Activated CD8-positive, alpha-beta T cell treated with anti-CD3 and anti-CD28 coated beads, Interleukin-2, amount 10 ng/mL, durations not matched to agents 7 days and 5 days (primary cell): Measurements from ENCODE around the gene PRKD2. TPM values are rescaled to one million over a fixed set of nuclear protein-coding genes. Genes with fewer than 3 reads are reported as not detected.
A peak's percentile ranks its signal among the peaks of the same experiment; 100 is the strongest.

ENCODE experiments used
- ATAC-seq: fragments of 150-1000 bp; cut with Tn5 transposase; one replicate; pipeline ENCODE4 v1.10.0; 2021; ENCODE audit warnings: moderate library complexity
- CTCF ChIA-PET: fragments of 350-600 bp; sonication (Branson Sonifier 250); formaldehyde crosslinking; loops from one replicate; lab custom pipeline; 2021; ENCODE audit warnings: antibody characterized with exemption; lab: Charles Lee
- POLR2A ChIA-PET: fragments of 350-600 bp; sonication (Branson Sonifier 250); formaldehyde crosslinking; loops from one replicate; lab custom pipeline; 2021; ENCODE audit warnings: antibody characterized with exemption; lab: Charles Lee
- DNase-seq: peaks from one replicate; pipeline ENCODE4 v3.0.0-alpha.2; 2020
- H3K27ac Mint-ChIP-seq: one replicate; pipeline ENCODE4 v1.8.0; 2021; ENCODE audit warnings: mild to moderate bottlenecking, mixed read lengths
- H3K27me3 Mint-ChIP-seq: one replicate; pipeline ENCODE4 v1.8.0; 2021; ENCODE audit warnings: low read depth, mixed read lengths
- H3K36me3 Mint-ChIP-seq: one replicate; pipeline ENCODE4 v1.8.0; 2021; ENCODE audit warnings: low read depth, mixed read lengths
- H3K4me1 Mint-ChIP-seq: one replicate; pipeline ENCODE4 v1.8.0; 2021; ENCODE audit warnings: low read depth, mixed read lengths
- H3K4me3 Mint-ChIP-seq: one replicate; pipeline ENCODE4 v1.8.0; 2021; ENCODE audit warnings: mild to moderate bottlenecking, mixed read lengths
- H3K9me3 Mint-ChIP-seq: one replicate; pipeline ENCODE4 v1.8.0; 2022; ENCODE audit warnings: mixed read lengths; ENCODE audit not compliant: insufficient read depth
- total RNA-seq, 2 experiments: library from RNA; stranded (reverse); gene quantifications; one replicate each; pipeline ENCODE4 v1.2.3, GENCODE V29; 2021

Gene PRKD2
- total RNA-seq, 2 experiments from 2014 or later: 161 to 166 TPM

GRCh38 chr19:46698395-46699321, 18.3 kb downstream of the PRKD2 start:
- Mint-ChIP-seq H3K4me1 (no peaks in the 10 kb centered on the region), H3K27me3 (no peaks in the 10 kb centered on the region), H3K4me3 (no peak overlapping the region), H3K36me3 (peaks cover 70% of the 10 kb centered on the region), H3K9me3 (no peaks in the 10 kb centered on the region), H3K27ac (no peak overlapping the region)
- POLR2A ChIA-PET: interaction anchor here (1.2 kb wide), 1 partner anchor 92 kb away, joined by 3 read pairs; no protein-coding TSS in a partner anchor
- DNase-seq (no peak), ATAC-seq (no peak)
- CTCF ChIA-PET: interaction anchor here (1.4 kb wide), 1 partner anchor 30 kb away, joined by 7 read pairs; no protein-coding TSS in a partner anchor

DNA sequence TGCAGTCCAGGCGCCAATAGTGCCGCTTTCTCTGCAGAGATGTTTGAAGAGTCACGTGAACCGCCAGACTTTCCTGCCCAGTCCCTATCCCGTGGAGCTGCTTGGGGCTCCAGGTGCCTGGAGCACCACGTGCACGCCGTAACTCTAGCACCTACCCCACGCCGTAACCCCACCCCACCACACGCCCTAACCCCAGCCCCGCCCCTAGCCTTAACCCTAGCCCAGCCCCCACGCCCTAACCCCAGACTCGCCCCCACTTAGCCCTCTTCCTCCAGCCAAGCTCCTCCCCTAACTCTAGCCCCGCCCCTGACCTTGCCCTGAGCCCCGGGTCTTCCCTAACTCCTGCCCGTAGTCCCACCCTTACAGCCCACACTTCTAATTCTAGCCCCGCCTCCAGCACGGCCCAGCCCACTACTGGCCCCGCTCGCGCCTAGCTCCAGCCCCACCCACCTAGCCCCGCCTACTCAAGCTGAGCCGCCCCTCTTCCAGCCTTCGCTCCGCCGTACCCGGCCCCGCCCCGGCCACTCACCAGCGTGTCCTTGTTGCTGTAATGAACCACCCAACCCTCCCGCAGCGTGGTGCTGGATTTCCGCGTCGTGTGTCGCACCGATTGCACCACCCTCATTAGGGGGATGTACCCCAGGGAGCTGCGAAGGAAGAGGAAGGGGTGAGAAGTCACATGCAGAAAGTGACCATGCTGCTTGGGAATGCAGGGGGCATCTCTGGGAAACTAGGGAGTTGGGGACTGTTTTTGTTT, 19.5 kb downstream of the PRKD2 start:
- H3K4me1 Mint-ChIP-seq: no peaks in the 10 kb centered on the region
- peaks cover 78% of the 10 kb centered on the region for H3K36me3 Mint-ChIP-seq
- H3K4me3 Mint-ChIP-seq: no peak overlapping the region
- CTCF ChIA-PET: interaction anchor here (1.2 kb wide), 1 partner anchor 8 kb away, joined by 4 read pairs; no protein-coding TSS in a partner anchor
- no peaks in the 10 kb centered on the region for H3K27me3 Mint-ChIP-seq
- no peak for DNase-seq
- POLR2A ChIA-PET: interaction anchor here (0.6 kb wide), 1 partner anchor 17 kb away, joined by 4 read pairs; no protein-coding TSS in a partner anchor
- ATAC-seq: peak; percentile 44
- H3K27ac Mint-ChIP-seq: no peak overlapping the region
- H3K9me3 Mint-ChIP-seq: no peaks in the 10 kb centered on the region

DNA sequence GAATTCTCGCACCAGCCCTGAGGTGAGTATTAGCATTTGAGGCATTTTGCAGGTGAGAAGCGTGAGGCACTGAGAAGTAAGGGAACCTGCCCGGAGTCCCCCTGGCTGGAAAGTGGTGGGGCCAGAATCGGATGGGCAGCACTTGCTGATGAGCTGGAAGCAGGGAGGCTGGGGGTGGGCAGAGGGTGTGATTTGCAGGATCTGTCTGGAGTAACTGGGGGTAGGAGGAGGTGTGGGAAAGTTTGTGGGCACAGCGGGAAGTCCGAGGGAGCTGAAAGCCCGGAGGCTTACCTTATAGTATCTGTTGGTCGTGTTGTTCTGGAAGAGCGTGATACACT, 20.1 kb downstream of the PRKD2 start:
- ATAC-seq (no peak), DNase-seq (no peak)
- Mint-ChIP-seq H3K36me3 (peaks cover 79% of the 10 kb centered on the region), H3K27me3 (no peaks in the 10 kb centered on the region), H3K9me3 (no peaks in the 10 kb centered on the region), H3K4me3 (no peak overlapping the region), H3K27ac (no peak overlapping the region), H3K4me1 (no peaks in the 10 kb centered on the region)
- ChIA-PET POLR2A (interaction anchor here (0.6 kb wide), 1 partner anchor 17 kb away, joined by 4 read pairs; no protein-coding TSS in a partner anchor), CTCF (interaction anchor here (1.2 kb wide), 1 partner anchor 9 kb away, joined by 4 read pairs; no protein-coding TSS in a partner anchor)

GRCh38 chr19:46696052-46696451, 20.9 kb downstream of the PRKD2 start:
- Mint-ChIP-seq H3K4me3 (no peak overlapping the region), H3K9me3 (no peaks in the 10 kb centered on the region), H3K27me3 (no peaks in the 10 kb centered on the region), H3K27ac (no peak overlapping the region), H3K4me1 (no peaks in the 10 kb centered on the region), H3K36me3 (peaks cover 82% of the 10 kb centered on the region)
- DNase-seq (no peak), ATAC-seq (no peak)
- ChIA-PET CTCF (interaction anchor here (1.2 kb wide), 1 partner anchor 9 kb away, joined by 4 read pairs; no protein-coding TSS in a partner anchor), POLR2A (no interaction called here)

GRCh38 chr19:46693760-46694159, 23.2 kb downstream of the PRKD2 start:
- Mint-ChIP-seq H3K36me3 (peaks cover 85% of the 10 kb centered on the region), H3K4me3 (no peak overlapping the region), H3K4me1 (no peaks in the 10 kb centered on the region), H3K27me3 (no peaks in the 10 kb centered on the region), H3K27ac (no peak overlapping the region), H3K9me3 (no peaks in the 10 kb centered on the region)
- no peak for DNase-seq
- CTCF ChIA-PET: interaction anchor here (1.0 to 1.2 kb wide), 2 partner anchors 11 to 35 kb away, joined by 3 read pairs; no protein-coding TSS in a partner anchor
- ATAC-seq: no peak
- POLR2A ChIA-PET: no interaction called here

- no peaks in the 10 kb centered on the region for H3K4me1 Mint-ChIP-seq
- no peak overlapping the region for H3K4me3 Mint-ChIP-seq
- ChIA-PET CTCF (interaction anchor here (1.0 to 2.4 kb wide), 3 partner anchors 11 to 36 kb away, joined by 3 to 8 read pairs (median 3); no protein-coding TSS in a partner anchor), POLR2A (no interaction called here)
- peaks cover 80% of the 10 kb centered on the region for H3K36me3 Mint-ChIP-seq
- H3K27me3 Mint-ChIP-seq: no peaks in the 10 kb centered on the region
- no peaks in the 10 kb centered on the region for H3K9me3 Mint-ChIP-seq
- peak overlapping the region; percentile 1 for H3K27ac Mint-ChIP-seq
- no peak for ATAC-seq
- no peak for DNase-seq
Measured at GRCh38 chr19:46692918-46693722, 23.8 kb downstream of the PRKD2 start.

GRCh38 chr19:46691948-46692347, 25.0 kb downstream of the PRKD2 start:
- no peaks in the 10 kb centered on the region for H3K27me3 Mint-ChIP-seq
- no peak for DNase-seq
- ChIA-PET CTCF (interaction anchor here (1.5 to 2.4 kb wide), 3 partner anchors 12 to 57 kb away, joined by 5 to 8 read pairs (median 6); no protein-coding TSS in a partner anchor), POLR2A (interaction anchor here (0.5 kb wide), 1 partner anchor 52 kb away, joined by 3 read pairs; no protein-coding TSS in a partner anchor)
- H3K4me1 Mint-ChIP-seq: no peaks in the 10 kb centered on the region
- no peak overlapping the region for H3K27ac Mint-ChIP-seq
- no peak overlapping the region for H3K4me3 Mint-ChIP-seq
- H3K36me3 Mint-ChIP-seq: peaks cover 79% of the 10 kb centered on the region
- H3K9me3 Mint-ChIP-seq: no peaks in the 10 kb centered on the region
- no peak for ATAC-seq

DNA sequence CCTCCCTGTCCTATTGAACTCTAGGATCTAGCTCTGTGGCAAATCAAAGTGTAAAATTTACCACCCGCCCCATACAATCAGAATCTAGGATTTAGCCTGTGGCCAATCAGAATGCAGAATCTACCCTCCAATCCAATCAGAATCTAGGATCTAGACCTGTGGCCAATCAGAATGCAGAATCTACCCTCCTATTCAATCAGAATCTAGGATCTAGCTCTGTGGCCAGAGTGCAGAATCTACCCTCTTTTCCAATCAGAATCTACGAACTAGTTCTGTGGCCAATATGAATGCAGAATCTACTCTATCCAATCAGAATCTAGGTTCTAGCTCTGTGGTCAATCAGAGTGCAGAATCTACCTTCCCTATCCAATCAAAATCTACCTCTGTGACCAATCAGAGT, 25.8 kb downstream of the PRKD2 start:
- POLR2A ChIA-PET: interaction anchor here (0.7 to 1.0 kb wide), 2 partner anchors 22 to 24 kb away, joined by 3 read pairs; no protein-coding TSS in a partner anchor
- DNase-seq (no peak), ATAC-seq (no peak)
- CTCF ChIA-PET: interaction anchor here (0.7 to 2.4 kb wide), 5 partner anchors 13 to 1942 kb away, joined by 3 to 8 read pairs (median 5); no protein-coding TSS in a partner anchor
- Mint-ChIP-seq H3K36me3 (peaks cover 73% of the 10 kb centered on the region), H3K4me3 (no peak overlapping the region), H3K27ac (no peak overlapping the region), H3K27me3 (no peaks in the 10 kb centered on the region), H3K9me3 (no peaks in the 10 kb centered on the region), H3K4me1 (peaks cover under 1% of the 10 kb centered on the region)

- Mint-ChIP-seq H3K9me3 (no peaks in the 10 kb centered on the region), H3K36me3 (peaks cover 70% of the 10 kb centered on the region), H3K27ac (no peak overlapping the region), H3K27me3 (no peaks in the 10 kb centered on the region), H3K4me1 (peaks cover 4% of the 10 kb centered on the region), H3K4me3 (no peak overlapping the region)
- POLR2A ChIA-PET: interaction anchor here (1.1 to 1.8 kb wide), 2 partner anchors 17 to 24 kb away, joined by 5 to 6 read pairs; no protein-coding TSS in a partner anchor
- ATAC-seq: no peak
- CTCF ChIA-PET: no interaction called here
- no peak for DNase-seq
Measured at GRCh38 chr19:46689358-46689757, 27.6 kb downstream of the PRKD2 start.

- H3K27ac Mint-ChIP-seq: no peak overlapping the region
- ChIA-PET POLR2A (interaction anchor here (1.8 kb wide), 1 partner anchor 18 kb away, joined by 5 read pairs; no protein-coding TSS in a partner anchor), CTCF (interaction anchor here (0.8 to 1.5 kb wide), 3 partner anchors 16 to 41 kb away, joined by 3 to 5 read pairs (median 3); no protein-coding TSS in a partner anchor)
- H3K9me3 Mint-ChIP-seq: no peaks in the 10 kb centered on the region
- H3K4me1 Mint-ChIP-seq: peaks cover 4% of the 10 kb centered on the region
- H3K27me3 Mint-ChIP-seq: no peaks in the 10 kb centered on the region
- DNase-seq (no peak), ATAC-seq (no peak)
- H3K4me3 Mint-ChIP-seq: no peak overlapping the region
- H3K36me3 Mint-ChIP-seq: peaks cover 66% of the 10 kb centered on the region
Measured at GRCh38 chr19:46687438-46688145, 29.3 kb downstream of the PRKD2 start.
